CD4-positive, alpha-beta T cell treated with Interleukin-10 for 1 hour (primary cell): ENCODE results near the gene B3GLCT.
"Not testable (repeated sequence)": the region's sequence is repeated elsewhere in the genome, so short reads cannot be mapped to it uniquely, and the experiment has no call there.

Experiments used
- DNase-seq: peaks from one replicate; pipeline ENCODE4 v3.0.0-alpha.2; 2020

Gene B3GLCT

GRCh38 chr13:31184981-31185645, 14.7 kb upstream of the B3GLCT start:
- no peak for DNase-seq

- DNase-seq = no peak
These were observed 8.0 kb upstream of the B3GLCT start for GRCh38 chr13:31191748-31192147.

- no peak for DNase-seq
These were observed 7.5 kb upstream of the B3GLCT start for GRCh38 chr13:31192306-31192705.

- no peak for DNase-seq
These were observed 4.2 kb upstream of the B3GLCT start for GRCh38 chr13:31195616-31196015.

- DNase-seq = no peak
These were observed 2.8 kb upstream of the B3GLCT start for GRCh38 chr13:31196992-31197391.

GRCh38 chr13:31198519-31198918, 1.3 kb upstream of the B3GLCT start:
- no peak for DNase-seq

- DNase-seq = no peak
These were observed 287 bp upstream of the B3GLCT start for GRCh38 chr13:31199527-31199848.

GRCh38 chr13:31200637-31200971, 829 bp downstream of the B3GLCT start:
- peak; percentile 61 for DNase-seq

- no peak for DNase-seq
These were observed 1.7 kb downstream of the B3GLCT start for GRCh38 chr13:31201341-31202031.

- DNase-seq = no peak
These were observed 4.8 kb downstream of the B3GLCT start for GRCh38 chr13:31204592-31204991.

- DNase-seq = no peak
These were observed 8.1 kb downstream of the B3GLCT start for GRCh38 chr13:31207661-31208552.

- no peak for DNase-seq
These were observed 8.9 kb downstream of the B3GLCT start for GRCh38 chr13:31208559-31209122.

- no peak for DNase-seq
These were observed 9.5 kb downstream of the B3GLCT start for GRCh38 chr13:31209172-31209840.

GRCh38 chr13:31209841-31210210, 10.1 kb downstream of the B3GLCT start:
- no peak for DNase-seq

- DNase-seq = no peak
These were observed 14.0 kb downstream of the B3GLCT start for GRCh38 chr13:31213651-31214289.

- DNase-seq = no peak
These were observed 14.7 kb downstream of the B3GLCT start for GRCh38 chr13:31214435-31214834.

GRCh38 chr13:31216916-31217315, 17.1 kb downstream of the B3GLCT start:
- DNase-seq = not testable (repeated sequence)

- DNase-seq = no peak
These were observed 20.3 kb downstream of the B3GLCT start for GRCh38 chr13:31219909-31220598.

- no peak for DNase-seq
These were observed 21.3 kb downstream of the B3GLCT start for GRCh38 chr13:31221057-31221456.

- DNase-seq = no peak
These were observed 23.4 kb downstream of the B3GLCT start for GRCh38 chr13:31223215-31223614.

- DNase-seq = no peak
These were observed 23.9 kb downstream of the B3GLCT start for GRCh38 chr13:31223640-31224039.

- no peak for DNase-seq
These were observed 24.4 kb downstream of the B3GLCT start for GRCh38 chr13:31224174-31224669.
